GM19455 (cell line): ENCODE measurements around the gene PLAC8.
A peak's percentile ranks its signal among the peaks of the same experiment; 100 is the strongest.
"Not testable (repeated sequence)": the region's sequence is repeated elsewhere in the genome, so short reads cannot be mapped to it uniquely, and the experiment has no call there.

Experiments
- ATAC-seq: cut with Tn5 transposase; IDR thresholded peaks from one replicate; pipeline ENCODE4 v1.9.1; 2021; ENCODE audit not compliant: unreplicated experiment

The PLAC8 gene

DNA sequence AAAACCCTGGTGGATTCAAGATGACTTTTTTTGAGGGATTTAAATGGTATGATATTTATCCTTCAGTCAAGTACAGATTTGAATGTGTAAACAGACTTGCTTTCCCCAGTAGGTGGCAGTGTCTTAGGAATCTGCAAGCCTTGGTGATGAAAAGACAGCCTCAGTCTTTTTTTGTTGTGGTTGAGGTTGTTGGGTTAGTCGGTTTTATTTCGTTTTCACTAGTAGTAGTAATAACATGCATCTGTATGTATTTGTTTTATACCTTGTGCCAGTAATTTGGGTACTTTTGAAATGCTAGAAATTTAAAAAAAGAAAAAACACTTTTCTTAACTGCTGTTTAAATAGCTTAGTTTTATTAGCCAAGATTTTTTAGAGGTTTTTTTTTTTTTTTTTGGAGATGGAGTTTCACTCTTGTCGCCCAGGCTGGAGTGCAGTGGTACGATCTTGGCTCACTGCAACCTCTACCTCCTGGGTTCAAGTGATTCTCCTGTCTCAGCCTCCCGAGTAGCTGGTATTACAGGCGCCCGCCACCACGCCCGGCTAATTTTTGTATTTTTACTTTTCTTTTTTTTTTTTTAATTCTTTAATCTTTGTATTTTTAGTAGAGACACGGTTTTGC lies 40.3 kb downstream of the PLAC8 start:
- peak; percentile 77 for ATAC-seq

DNA sequence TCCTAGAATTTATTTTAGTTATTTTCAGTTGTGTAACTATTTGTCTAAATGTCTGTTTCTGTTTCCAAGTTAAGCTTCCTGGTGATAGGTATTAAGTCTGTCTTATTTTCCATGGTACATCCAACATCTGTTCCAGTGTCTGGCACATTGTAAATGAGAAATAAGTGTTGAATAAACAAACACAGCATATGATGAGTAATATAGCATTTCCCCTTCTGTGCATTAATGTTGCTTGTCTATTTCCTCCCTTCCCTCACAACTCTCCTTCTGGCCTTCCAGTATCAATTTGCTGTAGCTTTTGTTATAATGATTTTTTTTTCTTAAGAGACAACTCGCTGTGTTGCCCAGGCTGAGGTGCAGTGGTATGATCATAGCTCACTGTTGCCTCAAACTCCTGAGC lies 43.4 kb downstream of the PLAC8 start:
- ATAC-seq, result no peak

DNA sequence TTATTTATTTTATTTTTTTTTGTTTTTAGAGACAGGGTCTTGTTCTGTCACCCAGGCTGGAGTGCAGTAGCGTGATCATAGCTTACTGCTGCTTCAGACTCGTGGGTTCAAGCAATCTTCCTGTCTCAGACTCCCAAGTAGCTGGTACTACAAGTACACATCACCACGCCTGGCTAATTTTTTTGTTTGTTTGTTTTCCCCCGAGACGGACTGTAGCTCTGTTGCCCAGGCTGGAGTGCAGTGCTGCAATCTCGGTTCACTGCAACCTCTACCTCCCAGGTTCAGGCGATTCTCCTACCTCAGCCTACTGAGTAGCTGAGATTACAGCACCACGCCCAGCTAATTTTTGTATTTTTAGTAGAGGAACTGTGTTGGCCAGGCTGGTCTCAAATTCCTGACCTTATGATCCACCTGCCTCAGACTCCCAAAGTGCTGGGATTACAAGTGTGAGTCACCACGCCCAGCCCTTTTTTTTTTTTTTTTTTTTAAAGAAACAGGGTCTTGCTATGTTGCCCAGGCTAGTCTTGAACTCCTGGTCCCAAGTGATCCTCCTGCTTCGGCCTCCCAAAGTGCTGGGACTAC lies 47.4 kb downstream of the PLAC8 start:
- no peak for ATAC-seq

DNA sequence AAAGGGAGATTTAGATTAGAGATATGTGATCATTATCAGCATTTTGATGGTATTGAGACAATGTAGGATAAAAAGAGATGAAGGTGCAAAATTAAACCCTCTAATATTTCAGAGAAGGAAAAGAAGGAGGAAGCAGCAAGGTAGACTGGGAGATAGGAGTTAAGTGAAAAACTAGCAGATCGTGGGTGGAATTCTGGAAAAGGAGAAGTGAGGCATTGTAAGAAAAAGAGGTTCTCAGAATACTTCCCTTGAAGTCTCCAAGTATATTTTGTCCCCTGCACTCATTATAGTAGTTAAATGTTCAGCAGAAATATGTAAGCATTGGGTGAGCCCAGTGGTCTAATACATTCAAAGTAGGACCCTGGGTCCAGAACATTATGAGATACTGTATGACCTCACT lies 49.3 kb downstream of the PLAC8 start:
- ATAC-seq, result no peak

DNA sequence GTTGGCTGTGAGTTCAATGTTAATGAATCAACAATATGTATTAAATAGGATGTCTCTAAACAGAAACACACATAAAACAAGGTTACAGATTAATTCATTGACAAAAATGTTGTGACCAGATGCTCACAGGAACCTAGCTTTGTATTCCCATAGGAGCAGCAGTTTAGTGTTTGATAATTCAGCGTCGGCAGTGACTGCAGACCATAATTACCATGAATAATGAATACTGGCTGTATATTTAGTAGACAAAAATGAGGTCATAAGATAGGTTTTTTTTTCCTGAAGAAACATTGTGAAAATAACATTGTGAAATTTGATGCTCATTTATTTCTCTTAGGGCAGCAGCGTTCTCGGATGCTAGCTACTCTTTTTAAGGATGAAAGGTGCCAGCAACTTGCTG lies 51.8 kb downstream of the PLAC8 start:
- no peak for ATAC-seq

DNA sequence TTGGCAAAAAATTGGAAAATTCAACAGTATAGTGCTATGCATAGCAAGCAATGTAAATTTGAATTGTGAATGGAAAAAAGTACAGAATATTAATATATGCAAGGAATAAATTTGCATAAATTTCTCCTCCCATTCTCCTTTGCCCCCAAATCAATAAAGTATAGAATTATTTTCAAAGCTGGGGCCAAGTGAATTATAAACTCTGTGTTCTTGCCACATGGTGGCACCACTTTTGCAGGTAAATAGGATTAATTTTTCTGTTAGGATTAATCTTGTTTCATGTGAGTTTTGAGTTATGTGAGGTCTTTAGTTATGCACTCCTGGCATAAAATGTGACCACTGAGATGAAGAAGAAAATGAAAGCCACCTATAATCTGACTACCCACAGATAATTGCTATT lies 59.6 kb downstream of the PLAC8 start:
- ATAC-seq, result no peak

DNA sequence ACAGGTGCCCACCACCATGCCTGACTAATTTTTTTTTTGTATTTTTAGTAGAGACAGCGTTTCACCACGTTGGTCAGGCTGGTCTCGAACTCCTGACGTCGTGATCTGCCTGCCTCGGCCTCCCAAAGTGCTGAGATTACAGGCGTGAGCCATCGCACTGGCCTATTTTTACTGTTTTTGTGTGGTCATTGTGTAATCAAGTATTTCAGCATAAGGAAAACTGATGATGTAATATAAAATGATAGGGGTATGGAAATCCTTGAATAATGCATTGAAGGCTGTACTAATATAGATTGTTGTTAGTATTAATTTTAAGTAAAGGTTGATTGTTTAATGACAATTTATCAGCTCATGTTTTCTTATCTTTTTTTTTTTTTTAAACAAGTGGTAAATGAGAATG lies 65.7 kb downstream of the PLAC8 start:
- not testable (repeated sequence) for ATAC-seq

DNA sequence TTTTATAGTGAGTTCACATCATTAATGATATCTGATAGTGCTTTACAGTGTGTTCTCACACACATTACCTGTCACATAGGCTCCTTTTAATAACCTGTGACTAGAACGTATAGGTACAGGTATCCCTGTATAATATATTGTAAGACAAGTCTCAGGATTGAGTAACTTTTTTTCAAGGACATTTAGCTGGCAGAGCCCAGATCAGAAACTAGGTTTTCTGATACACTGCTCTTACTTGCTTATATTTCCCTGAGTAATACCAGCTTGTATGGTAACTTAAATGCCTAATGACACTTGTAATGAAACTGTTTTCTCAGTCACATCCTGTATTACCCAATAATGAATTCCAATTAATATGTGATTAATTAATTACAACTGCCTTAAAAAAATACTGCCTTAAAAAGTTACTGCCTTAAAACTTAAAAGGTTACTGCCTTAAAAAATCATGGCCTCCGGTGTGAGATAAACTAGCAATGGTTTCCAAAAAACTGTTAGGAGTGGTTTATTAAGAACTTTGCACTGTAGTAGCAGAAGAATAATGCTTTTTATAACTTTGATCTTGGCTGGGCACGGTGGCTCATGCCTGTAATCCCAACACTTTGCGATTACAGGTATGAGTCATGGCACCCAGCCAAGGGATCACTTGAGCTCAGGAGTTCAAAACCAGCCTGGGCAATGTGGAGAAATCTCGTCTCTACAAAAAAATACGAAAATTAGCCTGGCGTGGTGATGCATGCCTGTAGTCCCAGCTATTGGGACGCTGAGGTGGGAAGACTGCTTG lies 67.6 kb downstream of the PLAC8 start:
- no peak for ATAC-seq

DNA sequence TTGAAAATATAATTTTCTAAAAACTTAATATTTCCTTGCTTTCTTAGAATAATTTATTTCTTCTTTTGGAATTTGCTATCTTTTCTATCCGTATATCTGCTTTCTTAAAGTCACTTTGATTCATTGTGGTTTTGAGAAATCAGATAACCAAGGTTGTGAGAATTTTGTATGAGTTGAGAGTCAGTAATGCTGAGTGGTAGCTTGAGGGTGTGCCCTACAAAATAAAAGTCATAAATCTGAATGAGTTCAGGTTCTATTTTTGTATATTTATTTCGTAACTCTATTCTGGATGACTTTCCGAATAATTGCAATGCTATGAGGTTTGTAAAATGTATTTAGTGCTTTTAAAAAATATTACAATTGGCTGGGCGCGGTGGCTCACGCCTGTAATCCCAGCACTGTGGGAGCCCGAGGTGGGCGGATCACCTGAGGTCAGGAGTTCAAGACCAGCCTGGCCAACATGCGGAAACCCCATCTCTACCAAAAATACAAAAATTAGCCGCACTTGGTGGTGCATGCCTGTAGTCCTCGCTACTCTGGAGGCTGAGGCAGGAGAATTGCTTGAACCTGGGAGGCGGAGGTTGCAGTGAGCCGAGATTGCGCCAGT lies 70.6 kb downstream of the PLAC8 start:
- no peak for ATAC-seq

DNA sequence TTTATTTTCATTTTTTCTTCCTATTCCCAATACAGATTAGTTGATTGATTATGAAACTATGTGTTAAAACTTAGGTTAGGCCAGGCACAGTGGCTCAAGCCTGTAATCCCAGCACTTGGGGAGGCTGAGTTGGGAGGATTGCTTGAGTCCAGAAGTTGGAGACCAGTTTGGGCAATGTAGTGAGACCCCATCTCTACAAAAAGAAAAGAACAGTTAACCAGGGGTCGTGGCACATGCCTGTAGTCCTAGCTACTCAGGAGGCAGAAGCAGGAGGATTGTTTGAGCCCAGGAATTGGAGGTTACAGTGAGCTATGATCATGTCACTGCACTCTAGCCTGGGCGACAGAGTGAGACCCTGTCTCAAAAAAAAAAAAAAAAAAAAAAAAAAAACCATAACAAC lies 71.4 kb downstream of the PLAC8 start:
- ATAC-seq, result not testable (repeated sequence)

DNA sequence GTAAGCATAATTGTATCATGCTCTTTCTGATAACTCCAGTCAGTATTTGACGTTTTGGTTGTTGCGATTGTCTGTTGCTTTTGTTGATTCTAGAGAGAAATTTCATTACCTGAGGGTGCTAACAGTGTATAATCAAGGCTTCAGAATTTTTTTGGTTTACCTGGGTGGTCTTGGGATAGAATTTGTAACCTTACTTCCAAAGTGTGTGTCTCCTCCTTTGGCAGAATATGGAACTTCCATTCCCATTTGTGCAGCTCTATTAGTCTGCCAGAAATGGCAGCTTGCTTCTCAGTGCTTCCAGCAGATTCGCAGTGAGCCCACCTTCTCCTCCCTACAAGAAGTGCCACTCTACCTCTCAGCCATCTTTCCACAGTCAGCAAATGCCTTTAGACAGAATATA lies 74.3 kb downstream of the PLAC8 start:
- no peak for ATAC-seq
